OCI-LY1 (cell line): Measurements from ENCODE around the gene GRPEL2.

Source experiments
- CTCF ChIP-seq: fragments of 200-600 bp; sonication (generic), shearing (Covaris generic); IDR thresholded peaks from 2 replicates; pipeline ENCODE4 v1.5.1; 2017; ENCODE audit warnings: mild to moderate bottlenecking, antibody characterized with exemption, low read length, moderate library complexity, mixed read lengths
- EZH2 ChIP-seq: fragments of 200-600 bp; sonication (generic), shearing (Covaris generic); IDR thresholded peaks from 2 replicates; pipeline ENCODE4 v1.8.0; 2017; ENCODE audit warnings: borderline replicate concordance, mixed run types, mild to moderate bottlenecking, antibody characterized with exemption, low read length, moderate library complexity, mixed read lengths

- no peak for TF ChIP-seq CTCF
- no peak for TF ChIP-seq EZH2
Measured at GRCh38 chr5:149376711-149377447, 31.6 kb downstream of the GRPEL2 start.
